KMS-11 (cell line): Measurements from ENCODE around the gene CNGA1.
"Not testable (repeated sequence)": the region's sequence is repeated elsewhere in the genome, so short reads cannot be mapped to it uniquely, and the experiment has no call there.

Experiments
- H2AFZ ChIP-seq: fragments of 200-600 bp; sonication (generic); 2 replicates; pipeline ENCODE4 v1.6.1; 2016; ENCODE audit warnings: antibody characterized with exemption, mixed run types, low read depth
- H3K27ac ChIP-seq: fragments of 200-600 bp; sonication (generic); 2 replicates; pipeline ENCODE4 v1.6.1; 2016; ENCODE audit warnings: mild to moderate bottlenecking, mixed run types
- H3K27me3 ChIP-seq: fragments of 200-600 bp; sonication (generic); 2 replicates; pipeline ENCODE4 v1.6.1; 2017; ENCODE audit warnings: mild to moderate bottlenecking, low read depth, mixed run types, moderate library complexity; ENCODE audit not compliant: insufficient read depth
- H3K36me3 ChIP-seq: fragments of 200-600 bp; sonication (generic); 2 replicates; pipeline ENCODE4 v1.6.1; 2017; ENCODE audit warnings: mild to moderate bottlenecking, mixed run types; ENCODE audit not compliant: insufficient read depth
- H3K4me1 ChIP-seq: fragments of 200-600 bp; sonication (generic); 2 replicates; pipeline ENCODE4 v1.6.1; 2016; ENCODE audit warnings: mild to moderate bottlenecking, low read depth, mixed run types; ENCODE audit not compliant: poor library complexity, severe bottlenecking
- H3K4me2 ChIP-seq: fragments of 200-600 bp; sonication (generic); 2 replicates; pipeline ENCODE4 v1.7.0; 2016; ENCODE audit warnings: mild to moderate bottlenecking, mixed run types
- H3K4me3 ChIP-seq: fragments of 200-600 bp; sonication (generic); IDR thresholded peaks from 2 replicates; pipeline ENCODE4 v1.6.1; 2017; ENCODE audit warnings: low read depth, low read length, mixed read lengths; ENCODE audit not compliant: insufficient read depth
- H3K79me2 ChIP-seq: fragments of 200-600 bp; sonication (generic); 2 replicates; pipeline ENCODE4 v1.6.1; 2016; ENCODE audit warnings: low read depth, mixed run types; ENCODE audit not compliant: insufficient read depth
- H3K9ac ChIP-seq: fragments of 200-600 bp; sonication (generic); 2 replicates; pipeline ENCODE4 v1.6.1; 2016; ENCODE audit warnings: mild to moderate bottlenecking, mixed run types
- H4K20me1 ChIP-seq: fragments of 200-600 bp; sonication (generic); 2 replicates; pipeline ENCODE4 v1.6.1; 2016; ENCODE audit warnings: mild to moderate bottlenecking, mixed run types; ENCODE audit not compliant: insufficient read depth
- TF ChIP-seq, protein P1 (sequence below): fragments of 200-600 bp; sonication (generic); conservative IDR thresholded peaks from 2 replicates; pipeline ENCODE4 v1.6.1; 2017; ENCODE audit warnings: low read depth, mild to moderate bottlenecking, antibody characterized with exemption, low read length, moderate library complexity, mixed read lengths

CNGA1 gene

DNA sequence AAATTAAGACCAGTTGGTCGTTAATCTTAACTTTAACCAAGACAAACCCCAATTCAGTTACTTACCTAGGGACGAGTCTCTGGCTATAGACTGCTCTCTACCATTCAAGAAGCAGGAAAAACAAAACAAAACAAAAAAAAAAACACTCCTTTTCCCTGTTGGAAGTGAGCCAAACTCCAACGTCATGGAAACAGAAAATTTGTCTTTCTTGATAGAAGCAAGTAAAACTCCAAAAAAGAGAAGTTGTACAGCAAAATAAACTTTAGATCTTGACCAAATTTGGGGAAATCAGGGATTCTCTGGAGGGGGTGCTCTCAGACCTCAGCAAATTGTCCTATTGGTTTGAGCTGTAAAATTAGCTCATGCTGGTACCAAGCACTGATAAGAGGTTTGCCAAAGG is 3.7 kb downstream of the CNGA1 start:
- TF ChIP-seq, protein P1, sequence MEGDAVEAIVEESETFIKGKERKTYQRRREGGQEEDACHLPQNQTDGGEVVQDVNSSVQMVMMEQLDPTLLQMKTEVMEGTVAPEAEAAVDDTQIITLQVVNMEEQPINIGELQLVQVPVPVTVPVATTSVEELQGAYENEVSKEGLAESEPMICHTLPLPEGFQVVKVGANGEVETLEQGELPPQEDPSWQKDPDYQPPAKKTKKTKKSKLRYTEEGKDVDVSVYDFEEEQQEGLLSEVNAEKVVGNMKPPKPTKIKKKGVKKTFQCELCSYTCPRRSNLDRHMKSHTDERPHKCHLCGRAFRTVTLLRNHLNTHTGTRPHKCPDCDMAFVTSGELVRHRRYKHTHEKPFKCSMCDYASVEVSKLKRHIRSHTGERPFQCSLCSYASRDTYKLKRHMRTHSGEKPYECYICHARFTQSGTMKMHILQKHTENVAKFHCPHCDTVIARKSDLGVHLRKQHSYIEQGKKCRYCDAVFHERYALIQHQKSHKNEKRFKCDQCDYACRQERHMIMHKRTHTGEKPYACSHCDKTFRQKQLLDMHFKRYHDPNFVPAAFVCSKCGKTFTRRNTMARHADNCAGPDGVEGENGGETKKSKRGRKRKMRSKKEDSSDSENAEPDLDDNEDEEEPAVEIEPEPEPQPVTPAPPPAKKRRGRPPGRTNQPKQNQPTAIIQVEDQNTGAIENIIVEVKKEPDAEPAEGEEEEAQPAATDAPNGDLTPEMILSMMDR: no peak
- Histone ChIP-seq H3K4me1 (no peaks in the 10 kb centered on the region), H2AFZ (no peak overlapping the region), H3K79me2 (no peaks in the 10 kb centered on the region), H3K27me3 (no peaks in the 10 kb centered on the region), H3K27ac (no peak overlapping the region), H3K4me2 (no peak overlapping the region), H3K36me3 (no peaks in the 10 kb centered on the region), H3K9ac (no peak overlapping the region), H4K20me1 (no peaks in the 10 kb centered on the region), H3K4me3 (no peak overlapping the region)

DNA sequence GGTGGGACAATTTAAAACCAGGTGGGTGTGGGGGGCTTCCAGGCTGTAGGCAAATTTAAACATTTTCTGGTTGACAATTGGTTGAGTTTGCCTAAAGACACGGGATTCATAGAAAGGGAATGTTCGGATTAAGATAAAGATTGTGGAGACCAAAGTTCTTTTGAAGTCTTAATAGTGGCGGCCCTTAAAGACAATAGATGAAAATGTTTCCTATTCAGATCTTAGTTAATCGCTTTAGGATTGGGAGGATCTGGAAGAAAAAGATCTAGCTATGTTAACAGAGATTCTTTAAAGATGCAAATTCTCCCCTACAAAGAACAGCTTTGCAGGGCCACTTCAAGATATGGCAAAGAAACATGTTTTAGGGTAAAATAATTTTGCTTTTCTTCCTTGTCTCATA is 4.8 kb downstream of the CNGA1 start:
- Histone ChIP-seq H4K20me1 (no peaks in the 10 kb centered on the region), H3K27ac (no peak overlapping the region), H3K9ac (no peak overlapping the region), H3K4me1 (no peaks in the 10 kb centered on the region), H3K79me2 (no peaks in the 10 kb centered on the region), H3K36me3 (no peaks in the 10 kb centered on the region), H3K4me2 (no peak overlapping the region), H3K4me3 (no peak overlapping the region), H3K27me3 (no peaks in the 10 kb centered on the region), H2AFZ (no peak overlapping the region)
- TF ChIP-seq, protein P1: no peak

DNA sequence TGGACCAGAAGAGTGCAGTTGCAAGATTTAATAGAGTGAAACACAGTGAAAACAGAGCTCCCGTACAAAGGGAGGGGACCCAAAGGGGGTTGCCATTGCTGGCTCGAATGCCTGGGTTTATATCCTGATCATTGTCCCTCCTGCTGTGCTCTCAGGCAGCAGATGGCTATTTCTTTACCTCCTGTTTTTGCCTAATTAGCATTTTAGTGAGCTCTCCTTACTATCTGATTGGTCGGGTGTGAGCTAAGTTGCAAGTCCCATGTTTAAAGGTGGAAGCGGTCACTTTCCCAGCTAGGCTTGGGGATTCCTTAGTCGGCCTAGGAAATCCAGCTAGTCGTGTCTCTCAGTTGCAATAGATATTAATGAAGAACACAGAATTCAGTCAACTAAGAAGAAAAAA is 5.6 kb downstream of the CNGA1 start:
- not testable (repeated sequence) for H3K27me3 ChIP-seq, H3K27ac ChIP-seq, H2AFZ ChIP-seq, H3K4me3 ChIP-seq, H4K20me1 ChIP-seq, H3K36me3 ChIP-seq, H3K9ac ChIP-seq, H3K79me2 ChIP-seq, H3K4me1 ChIP-seq, H3K4me2 ChIP-seq

DNA sequence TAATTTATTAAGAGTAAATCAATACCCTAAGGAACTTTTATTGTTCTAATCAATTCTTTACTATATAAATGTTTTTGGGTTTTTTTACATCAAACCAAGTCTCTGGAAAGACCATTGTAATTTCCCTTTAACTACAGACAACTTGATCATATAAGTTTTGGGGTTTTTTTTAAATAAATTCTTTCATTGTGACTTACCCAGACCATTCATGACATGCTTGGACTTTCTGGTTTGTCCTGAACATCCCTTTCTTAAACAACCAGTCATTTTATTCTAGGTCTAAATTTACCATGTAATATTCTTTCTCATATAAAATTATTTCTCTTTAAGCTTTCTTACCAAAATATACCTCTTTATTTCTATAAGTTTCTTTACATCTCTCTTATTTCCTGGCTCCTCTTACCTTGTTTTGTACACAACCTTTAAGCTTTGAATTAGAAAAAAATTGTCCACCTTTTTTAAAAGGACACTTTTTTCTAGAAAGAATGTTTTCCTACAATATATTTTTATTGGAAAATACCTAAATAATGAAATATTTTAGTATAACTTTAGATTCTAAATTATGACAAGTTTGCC is 8.4 kb downstream of the CNGA1 start:
- Histone ChIP-seq H2AFZ (no peak overlapping the region), H3K36me3 (no peaks in the 10 kb centered on the region), H3K4me2 (no peak overlapping the region), H3K4me1 (no peaks in the 10 kb centered on the region), H3K4me3 (no peak overlapping the region), H3K27me3 (no peaks in the 10 kb centered on the region), H3K9ac (no peak overlapping the region), H3K79me2 (no peaks in the 10 kb centered on the region), H3K27ac (no peak overlapping the region), H4K20me1 (no peaks in the 10 kb centered on the region)
- TF ChIP-seq, protein P1: no peak

DNA sequence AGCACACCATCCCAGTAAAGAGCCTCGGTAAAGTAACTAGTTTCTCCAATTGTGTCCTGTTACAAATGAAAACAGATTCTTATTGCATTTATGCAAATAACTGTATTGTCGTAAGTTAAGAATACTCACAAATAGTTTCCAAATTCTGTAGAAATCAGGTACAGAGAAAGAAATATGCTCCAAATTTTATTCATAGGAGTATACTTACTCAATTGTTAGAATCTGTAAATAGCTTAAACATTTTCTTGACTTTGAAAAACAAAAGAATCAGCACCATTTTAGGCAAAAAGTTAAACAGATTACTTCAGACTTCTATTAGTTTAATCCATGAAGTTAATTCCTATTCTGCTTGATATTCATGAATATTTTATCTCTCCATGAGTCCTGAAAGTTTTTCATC is 10.7 kb downstream of the CNGA1 start:
- H3K27me3 ChIP-seq: no peaks in the 10 kb centered on the region
- H3K27ac ChIP-seq: no peak overlapping the region
- H3K4me3 ChIP-seq: no peak overlapping the region
- no peaks in the 10 kb centered on the region for H3K4me1 ChIP-seq
- no peaks in the 10 kb centered on the region for H4K20me1 ChIP-seq
- H2AFZ ChIP-seq: no peak overlapping the region
- H3K9ac ChIP-seq: no peak overlapping the region
- TF ChIP-seq, protein P1: no peak
- no peaks in the 10 kb centered on the region for H3K36me3 ChIP-seq
- H3K4me2 ChIP-seq: no peak overlapping the region
- no peaks in the 10 kb centered on the region for H3K79me2 ChIP-seq
